Right ventricle myocardium inferior (tissue), 1 donor: ENCODE results near the gene ARHGDIB. TPM values are rescaled to one million over a fixed set of nuclear protein-coding genes. Genes with fewer than 3 reads are reported as not detected.

Experiments used
- ATAC-seq: fragments of 200-7000 bp; cut with Tn5 transposase; one replicate; pipeline ENCODE4 v1.9.1; 2020; ENCODE audit warnings: mild to moderate bottlenecking, moderate library complexity
- DNase-seq: peaks from one replicate; pipeline ENCODE4 v3.0.0; 2021; ENCODE audit errors: missing footprints
- intact Hi-C: fragments of 100-400 bp; cut with DNase I; formaldehyde crosslinking; loops from one replicate; pipeline ENCODE4 v1.11.0; 2022
- long read RNA-seq: library from polyadenylated mRNA; unstranded; transcript quantifications from one replicate; pipeline ENCODE4 v2.0.0, GENCODE V29; 2021
- total RNA-seq: library from RNA; stranded (reverse); fragmentation: NEBNext Ultra II Directional; extraction: Animal tissue kit (Norgen Biotek cat#: 25700); gene quantifications from one replicate; pipeline ENCODE4 v1.2.1, GENCODE V29; 2021
- donor health status: DM: no; HTN: yes; CAD: no; lungs with severe emphysema.

Gene ARHGDIB
- 72.1 TPM for total RNA-seq
- long read RNA-seq, transcript ARHGDIB-201 (6 exons, 1,256 nt) = major isoform, 15 of 15 reads
- long read RNA-seq, partial matches to known transcripts = 0 of 15 reads
- long read RNA-seq, other reads (novel, unspliced or antisense) = 0 of 15 reads

DNA sequence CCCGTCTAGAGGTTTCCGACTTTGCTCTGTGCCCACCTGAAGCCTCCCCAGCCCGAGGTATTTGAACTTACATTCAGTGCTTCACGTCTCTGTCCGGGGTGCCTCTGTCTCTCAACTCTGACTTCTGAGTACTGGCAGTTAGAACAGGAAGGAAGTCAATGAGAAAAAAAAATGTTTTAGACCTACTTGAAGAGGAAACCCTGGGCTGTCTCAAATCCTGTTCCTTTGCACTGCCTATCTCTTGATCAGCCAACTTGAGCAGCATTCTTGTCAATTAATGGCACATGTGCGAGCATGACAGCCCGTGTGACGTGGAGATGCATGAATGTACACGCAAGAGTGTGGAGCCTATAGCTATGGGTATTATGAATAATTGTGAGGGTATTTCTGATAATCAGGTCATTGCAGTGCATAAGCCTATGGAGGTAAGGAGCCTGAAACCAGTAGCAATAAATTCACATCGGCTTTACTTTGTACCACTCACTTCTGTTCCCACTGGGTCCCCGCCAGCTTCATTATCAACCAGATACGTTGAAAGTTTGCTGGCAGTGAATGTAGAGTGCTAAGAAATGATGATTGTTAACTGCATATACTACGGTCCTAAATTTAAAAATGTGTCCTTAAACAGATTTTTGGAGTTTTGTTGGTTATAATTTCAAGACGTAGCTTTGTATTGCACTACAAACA lies at the start of gene ARHGDIB:
TSS of gene ARHGDIB (minus strand) at position 136 of the 687 bp plus-strand sequence. CDS start 10,889 bp downstream, outside the sequence.
- intact Hi-C loops = loop anchor here (5.0 to 10.0 kb wide), 2 partner anchors 54 to 117 kb away; partner anchors contain the start of gene ART4
- DNase-seq (peak; percentile 73), ATAC-seq (peak; percentile 67)

DNA sequence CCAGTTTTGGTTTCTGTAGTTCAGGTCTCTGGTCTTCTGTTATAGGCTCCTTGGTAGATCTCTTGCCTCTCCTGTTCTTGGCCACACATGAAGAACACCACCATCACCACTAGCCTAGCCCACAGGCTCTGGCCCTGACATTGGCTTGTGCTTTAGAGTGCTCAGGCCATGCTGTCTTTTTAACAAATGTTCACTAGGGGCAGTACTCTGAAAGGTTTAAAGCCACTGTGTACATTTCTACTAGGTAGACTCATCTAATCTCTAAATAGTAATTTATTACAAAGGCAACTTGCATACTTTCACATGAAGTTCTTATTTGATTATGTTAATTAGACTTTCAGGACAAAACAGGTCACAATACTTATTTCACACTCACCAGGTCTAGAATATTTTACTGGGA lies 49.8 kb upstream of the ARHGDIB start:
- no peak for DNase-seq
- no peak for ATAC-seq
- intact Hi-C loops = no loop called here

DNA sequence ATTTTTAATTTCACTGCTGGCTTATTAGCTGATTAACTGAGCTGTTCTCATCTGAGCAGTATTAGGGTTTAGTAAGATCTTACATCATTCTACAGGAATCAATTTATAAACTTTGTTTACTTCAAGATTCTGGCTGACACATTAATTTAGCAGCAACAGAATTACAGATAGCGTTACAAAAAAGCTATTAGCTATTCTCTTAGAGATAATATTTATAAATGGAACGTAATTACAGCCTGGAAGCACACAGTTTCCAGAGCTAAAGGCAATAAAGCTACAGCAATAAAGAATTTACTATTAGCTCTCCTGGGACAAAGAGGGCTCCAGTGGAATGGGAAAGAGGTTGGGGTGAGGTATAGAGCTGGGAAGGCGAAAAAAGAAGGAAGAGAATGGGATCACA lies 46.1 kb upstream of the ARHGDIB start:
- DNase-seq (no peak), ATAC-seq (no peak)
- intact Hi-C loops = no loop called here

DNA sequence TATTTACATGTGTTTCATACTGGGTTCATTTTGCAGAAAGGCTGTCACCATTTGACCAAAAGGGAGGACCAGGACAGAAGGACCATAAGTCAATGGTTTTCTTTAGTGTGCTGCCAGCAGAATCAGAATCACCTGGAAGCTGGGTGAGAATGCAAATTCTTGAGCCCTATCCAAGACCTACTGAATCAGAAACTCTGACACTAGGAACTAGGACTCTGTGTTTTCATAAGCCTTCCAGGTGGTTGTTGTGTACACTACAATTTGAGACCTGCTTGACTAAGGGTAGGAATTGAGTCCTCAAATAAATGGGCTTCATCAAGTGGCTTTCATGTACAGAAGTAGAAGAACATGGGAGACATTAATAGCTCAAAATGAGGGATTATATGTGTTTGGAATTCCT lies 43.7 kb upstream of the ARHGDIB start:
- intact Hi-C loops = no loop called here
- ATAC-seq = no peak

DNA sequence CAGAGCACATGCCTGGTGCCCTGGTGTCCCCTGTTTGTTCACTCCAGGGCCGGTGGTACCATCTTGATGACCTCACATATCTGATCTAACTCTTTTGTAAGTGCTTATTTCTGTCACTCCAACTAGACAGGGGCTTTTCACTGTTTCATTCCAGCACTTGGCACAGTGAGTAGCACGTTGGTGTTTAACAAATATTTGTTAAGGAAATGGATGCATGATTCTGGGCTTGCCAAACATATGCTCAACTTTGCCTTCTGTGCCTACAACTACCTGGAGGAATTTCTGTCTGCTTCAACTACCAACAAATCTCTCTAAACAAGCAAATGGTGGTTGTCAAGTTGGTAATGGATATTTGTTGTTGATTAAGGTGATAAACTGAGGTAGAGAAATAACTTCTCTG lies 43.0 kb upstream of the ARHGDIB start:
- no peak for ATAC-seq
- intact Hi-C loops = no loop called here
- DNase-seq = no peak

More for the DNA sequence above, 43.7 kb upstream of the ARHGDIB start:
- DNase-seq = no peak

DNA sequence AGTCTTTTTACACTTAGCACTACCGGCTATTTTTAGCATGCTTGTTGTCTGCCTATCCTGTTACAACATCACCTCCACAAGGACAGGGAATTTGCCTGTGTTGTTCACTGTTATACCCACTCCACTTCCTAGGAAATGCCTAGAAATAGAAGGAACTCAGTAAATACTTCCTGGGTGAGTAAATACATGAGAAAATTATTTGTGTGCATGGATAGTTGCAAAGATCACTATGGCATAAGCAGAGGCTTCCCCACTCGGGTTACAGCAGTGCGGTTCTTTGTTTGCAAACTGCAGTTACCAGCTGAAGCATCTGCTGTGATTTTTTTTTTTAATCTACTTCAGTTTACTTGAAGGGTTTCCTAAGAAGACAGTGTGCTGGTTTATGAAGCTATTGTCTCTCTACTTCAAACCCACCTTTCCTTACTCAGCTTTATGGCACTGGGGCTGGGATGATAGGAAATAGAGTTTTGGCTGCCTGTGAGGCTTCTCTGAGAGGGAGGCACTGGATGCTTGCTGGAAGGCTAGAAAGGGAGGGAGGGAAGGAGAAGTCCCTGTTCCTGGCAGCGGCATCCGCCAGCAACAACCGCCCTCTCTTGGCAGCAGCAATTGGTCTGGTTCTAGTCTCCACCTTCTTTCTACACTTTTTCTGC lies 40.5 kb upstream of the ARHGDIB start:
- ATAC-seq = peak; percentile 86
- peak; percentile 64 for DNase-seq
- intact Hi-C loops = no loop called here

DNA sequence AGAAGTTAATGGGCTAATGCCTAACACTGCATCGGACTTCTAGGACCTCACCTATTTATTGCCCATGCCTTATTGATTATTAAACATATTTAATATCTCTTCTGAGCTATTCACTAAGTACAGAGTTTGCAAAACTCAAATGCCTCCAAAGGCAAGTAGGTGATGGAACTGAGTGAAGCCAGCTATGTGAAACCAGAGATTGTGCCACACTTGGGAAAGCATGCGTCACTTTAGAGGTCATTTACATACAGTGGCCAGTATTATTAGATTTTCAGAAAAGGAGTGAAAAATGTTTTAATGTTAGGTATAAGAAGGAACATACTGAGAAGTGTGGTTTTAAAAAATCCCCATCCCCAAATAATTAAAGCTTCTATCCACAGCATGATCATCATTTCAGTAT lies 39.2 kb upstream of the ARHGDIB start:
- intact Hi-C loops = no loop called here
- ATAC-seq = no peak
- DNase-seq = no peak

DNA sequence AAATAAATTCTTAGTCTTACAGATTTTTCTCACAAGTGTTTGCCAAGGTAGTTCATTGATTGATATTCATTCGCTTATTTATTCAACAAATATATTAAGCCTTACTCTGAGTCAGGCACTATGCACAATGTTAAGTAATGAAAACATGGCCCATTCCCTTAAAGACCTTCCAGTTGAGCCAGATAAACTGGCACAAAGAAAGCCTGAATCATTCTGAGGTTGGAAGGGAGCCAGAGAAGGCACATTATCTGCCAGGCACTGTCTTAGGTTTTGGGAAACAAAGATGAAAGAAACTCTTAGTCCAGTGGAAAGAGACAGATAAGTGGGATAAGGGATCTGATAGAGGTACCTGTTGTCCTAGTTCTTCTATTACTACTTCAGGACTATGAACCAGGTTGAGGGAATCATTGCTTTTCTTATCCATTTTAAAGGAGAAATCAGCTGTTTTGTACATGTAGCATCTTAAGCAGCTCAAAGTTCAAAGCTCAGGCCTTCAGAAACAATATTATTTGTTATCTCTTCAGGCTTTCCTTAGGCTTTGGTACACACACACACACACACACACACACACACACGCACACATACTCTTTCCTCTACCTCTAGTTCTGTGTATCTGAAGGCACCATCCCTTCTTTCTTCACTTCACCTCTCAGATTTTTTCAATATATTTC lies 38.4 kb upstream of the ARHGDIB start:
- no peak for DNase-seq
- ATAC-seq = no peak
- intact Hi-C loops = loop anchor here (5.0 to 10.0 kb wide), 3 partner anchors 222 to 375 kb away; partner anchors contain the start of gene RERG

DNA sequence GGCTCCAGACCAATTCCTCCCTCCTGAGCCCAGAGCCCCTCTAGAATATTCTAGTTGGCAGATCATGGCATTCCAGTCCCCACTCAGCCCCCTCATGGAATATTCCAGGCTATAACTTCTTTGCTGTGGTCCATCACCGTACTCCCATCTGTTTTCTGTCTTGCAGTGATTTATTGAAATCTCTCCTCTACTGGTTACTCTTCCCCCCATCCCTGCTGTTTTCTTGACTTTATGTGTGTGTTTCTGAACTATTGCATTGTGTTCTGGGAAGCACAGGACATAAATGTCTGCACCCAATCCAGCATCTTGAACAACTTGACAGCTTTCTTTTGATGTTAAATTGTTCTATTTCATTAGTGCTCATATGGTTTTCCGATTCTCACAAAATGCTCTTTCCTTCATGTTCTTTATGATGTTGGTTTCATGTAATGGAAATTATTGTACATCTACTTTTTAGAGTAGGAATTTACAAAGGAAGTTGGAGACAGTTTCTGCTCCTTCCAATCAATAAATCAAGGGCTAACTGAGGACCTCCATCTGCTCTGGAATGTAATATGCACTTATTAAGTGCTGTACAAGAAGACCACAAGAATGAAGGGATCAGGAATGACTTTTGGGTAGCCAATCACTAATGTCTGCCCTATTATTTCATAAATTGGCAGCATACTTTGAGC lies 37.8 kb upstream of the ARHGDIB start:
- intact Hi-C loops = loop anchor here (5.0 to 10.0 kb wide), 3 partner anchors 223 to 374 kb away; partner anchors contain the start of gene RERG
- DNase-seq (no peak), ATAC-seq (no peak)

DNA sequence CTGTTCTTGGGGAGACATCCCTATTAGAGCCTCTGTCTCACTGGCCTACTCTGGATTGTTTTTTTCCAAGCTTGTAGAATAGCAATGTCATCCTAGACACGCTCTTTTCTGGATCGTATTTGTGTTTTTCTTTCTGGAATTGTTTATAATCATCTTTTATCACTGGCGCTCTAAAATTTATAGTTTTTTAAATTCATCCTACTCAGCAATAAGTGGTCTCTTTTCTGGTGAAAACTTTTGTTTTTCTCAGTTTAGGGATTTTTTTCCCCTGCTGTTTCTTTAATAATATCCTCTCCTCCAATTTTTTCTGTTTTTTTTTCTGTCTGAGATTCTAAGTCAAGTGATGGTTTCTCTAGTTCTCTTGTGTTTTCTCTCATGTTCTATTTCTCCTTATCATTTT lies 36.6 kb upstream of the ARHGDIB start:
- no peak for ATAC-seq

DNA sequence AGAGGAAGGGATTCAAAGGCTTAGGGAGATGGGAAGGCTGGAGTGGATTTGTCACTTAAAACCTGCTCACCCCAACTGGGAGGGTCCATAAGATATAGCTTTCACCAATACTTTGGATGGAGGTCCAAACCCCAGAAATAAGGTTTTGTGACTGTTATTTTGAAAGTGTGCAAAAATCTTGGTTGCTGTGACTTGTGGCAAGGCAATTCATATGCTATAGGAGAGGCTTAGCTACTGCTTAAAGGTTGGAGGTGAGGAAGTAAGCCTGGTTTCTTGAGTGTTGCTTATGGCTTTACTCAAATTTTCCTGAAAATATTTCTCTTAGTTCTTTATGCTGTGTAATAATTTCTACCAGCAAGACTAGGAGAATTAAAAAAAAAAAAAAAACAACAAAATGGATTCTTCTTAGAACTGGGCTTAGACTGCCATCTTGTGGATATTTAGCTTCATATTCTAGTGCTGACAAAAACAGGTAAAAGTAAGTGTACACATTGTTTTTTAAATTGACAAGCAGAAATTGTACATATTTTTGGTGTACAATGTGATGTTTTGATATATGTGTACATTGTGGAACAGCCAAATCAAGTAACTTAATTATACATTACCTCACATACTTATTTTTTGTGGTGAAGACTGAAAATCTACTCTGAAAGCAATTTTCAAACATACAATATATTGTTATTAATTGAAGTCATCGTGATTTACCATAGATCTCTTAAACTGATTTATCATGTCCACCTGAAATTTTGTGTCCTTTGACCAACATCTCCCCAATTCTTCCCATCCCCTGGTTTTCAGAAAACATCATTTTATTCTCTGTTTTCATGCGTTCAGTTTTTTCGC lies 34.4 kb upstream of the ARHGDIB start:
- ATAC-seq = peak; percentile 42
- DNase-seq = no peak
- intact Hi-C loops = loop anchor here (1.0 to 10.0 kb wide), 4 partner anchors 151 to 371 kb away; partner anchors contain the start of gene RERG

More for the DNA sequence above, 36.6 kb upstream of the ARHGDIB start:
- intact Hi-C loops = loop anchor here (5.0 to 10.0 kb wide), 3 partner anchors 224 to 373 kb away; partner anchors contain the start of gene RERG
- DNase-seq = no peak

DNA sequence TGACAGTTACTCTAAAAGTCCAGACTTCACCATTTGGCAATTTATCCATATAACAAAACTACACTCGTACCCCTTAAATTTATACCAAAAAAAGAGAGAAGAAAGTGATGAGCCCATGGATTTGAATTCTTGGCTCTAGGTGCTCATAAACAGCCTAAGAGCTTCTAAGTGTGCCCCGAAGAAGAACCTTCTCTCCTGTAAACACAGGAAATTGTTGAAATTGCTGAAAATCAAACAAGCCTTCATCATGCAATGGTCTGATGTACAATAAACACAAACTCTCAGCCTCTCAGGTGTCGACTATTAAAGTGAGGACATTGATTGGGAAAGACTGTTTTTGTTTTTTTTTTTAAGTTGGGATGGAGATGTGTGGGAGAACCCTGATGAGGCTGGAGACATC lies 33.2 kb upstream of the ARHGDIB start:
- DNase-seq = no peak
- intact Hi-C loops = loop anchor here (1.0 to 10.0 kb wide), 4 partner anchors 149 to 370 kb away; partner anchors contain the start of gene RERG
- ATAC-seq = no peak

DNA sequence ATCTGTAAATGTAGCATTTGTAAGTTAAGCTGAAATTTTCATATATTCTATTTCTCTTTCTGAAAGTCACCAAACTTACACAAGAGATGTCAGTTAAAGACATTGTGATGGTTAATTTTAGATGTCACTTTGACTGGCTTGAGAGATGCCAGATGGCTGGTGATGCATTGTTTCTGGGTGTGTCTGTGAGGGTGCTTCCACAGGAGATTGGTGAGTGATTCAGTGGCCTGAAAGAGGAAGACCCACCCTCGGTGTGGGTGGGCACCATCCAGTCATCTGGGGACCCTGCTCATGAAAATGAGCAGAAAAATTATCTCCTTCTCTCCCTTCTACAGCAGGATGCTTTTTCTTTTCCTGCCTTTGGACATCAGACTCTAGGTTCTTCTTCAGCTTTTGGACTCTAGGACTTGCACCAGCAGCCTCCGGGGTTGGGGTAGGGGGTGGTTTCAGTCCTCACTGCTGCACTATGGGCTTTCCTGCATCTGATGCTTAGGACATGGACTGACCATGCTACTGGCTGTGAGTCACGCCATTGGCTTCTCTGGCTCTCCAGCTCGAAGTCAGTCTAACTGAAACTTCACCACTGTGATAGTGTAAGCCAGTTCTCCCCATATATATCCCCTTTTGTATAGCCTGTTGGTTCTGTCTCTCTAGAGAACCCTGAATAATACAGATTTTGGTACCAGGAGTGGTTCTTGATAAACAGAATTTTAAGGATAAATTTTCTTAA lies 32.3 kb upstream of the ARHGDIB start:
- intact Hi-C loops = loop anchor here (10.0 kb wide), 1 partner anchor 369 kb away; no protein-coding TSS in a partner anchor
- no peak for DNase-seq
- no peak for ATAC-seq

DNA sequence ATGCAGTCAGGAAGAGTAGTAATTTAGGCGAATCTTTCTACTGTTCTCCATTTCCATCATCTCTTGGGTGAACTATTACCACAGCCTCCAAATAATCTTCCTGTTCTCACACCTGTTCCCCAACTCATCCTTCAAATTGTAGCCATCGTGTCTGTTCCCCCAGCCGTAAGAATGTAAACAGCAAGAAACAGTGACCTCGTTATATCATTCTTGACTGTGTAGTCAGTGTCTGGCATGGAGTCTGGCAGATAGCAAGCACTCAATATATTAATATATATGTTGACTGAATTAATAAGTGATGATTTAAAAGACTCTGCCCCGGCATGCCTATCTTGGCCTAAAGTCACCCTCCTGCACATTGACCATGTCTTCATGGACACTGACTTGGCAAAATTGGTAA lies 31.7 kb upstream of the ARHGDIB start:
- intact Hi-C loops = loop anchor here (10.0 kb wide), 1 partner anchor 368 kb away; no protein-coding TSS in a partner anchor
- ATAC-seq (no peak), DNase-seq (no peak)

DNA sequence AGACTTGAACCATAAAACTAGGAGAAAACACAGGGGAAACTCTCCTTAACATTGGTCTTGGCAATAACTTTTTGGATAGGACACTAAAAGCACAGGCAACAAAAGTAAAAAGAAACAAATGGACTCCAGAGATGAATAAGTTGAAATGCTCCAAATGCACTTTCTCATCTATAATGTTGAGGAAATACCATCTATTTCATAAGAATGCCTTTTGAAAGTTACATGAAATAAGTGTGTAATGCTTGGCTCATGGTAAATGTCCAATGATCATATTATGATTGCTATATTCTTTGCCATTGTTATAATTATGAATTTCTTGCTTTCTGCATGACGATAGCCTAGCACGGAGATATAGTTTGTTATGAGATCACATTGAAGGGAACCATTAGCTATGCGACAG lies 31.3 kb upstream of the ARHGDIB start:
- no peak for DNase-seq
- ATAC-seq = no peak
- intact Hi-C loops = loop anchor here (1.0 to 10.0 kb wide), 2 partner anchors 189 to 368 kb away; partner anchors contain the start of genes C12orf60 and WBP11

DNA sequence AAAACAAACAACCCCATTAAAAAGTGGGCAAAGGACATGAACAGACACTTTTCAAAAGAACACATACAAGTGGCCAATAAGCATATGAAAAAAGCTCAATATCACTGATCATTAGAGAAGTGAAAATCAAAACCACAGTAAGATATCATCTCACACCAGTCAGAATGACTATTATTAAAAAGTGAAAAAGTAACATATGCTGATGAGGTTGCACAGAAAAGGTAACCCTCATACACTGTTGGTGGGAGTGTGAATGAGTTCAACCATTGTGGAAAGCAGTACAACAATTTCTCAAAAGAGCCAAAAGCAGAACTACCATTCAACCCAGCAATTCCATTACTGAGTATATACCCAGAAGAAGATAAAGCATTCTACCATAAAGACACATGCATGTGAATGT lies 29.7 kb upstream of the ARHGDIB start:
- DNase-seq (no peak), ATAC-seq (no peak)
- intact Hi-C loops = loop anchor here (10.0 kb wide), 1 partner anchor 366 kb away; no protein-coding TSS in a partner anchor

DNA sequence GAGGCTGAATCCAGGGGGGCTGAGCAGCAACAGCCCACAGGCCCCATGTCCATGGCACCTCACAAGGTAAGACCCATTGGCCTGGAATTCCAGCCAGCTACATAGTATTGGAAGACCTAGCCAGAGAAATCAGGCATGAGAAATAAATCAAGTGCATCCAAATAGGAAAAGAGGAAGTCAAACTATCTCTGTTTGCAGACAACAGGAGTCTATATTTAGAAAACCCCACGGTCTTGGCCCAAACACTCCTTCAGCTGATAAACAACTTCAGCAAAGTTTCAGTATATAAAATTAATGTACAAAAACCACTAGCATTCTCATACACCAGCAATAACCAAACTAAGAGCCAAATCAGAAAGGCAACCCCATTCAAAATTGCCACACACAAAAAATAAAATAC lies 28.4 kb upstream of the ARHGDIB start:
- DNase-seq (no peak), ATAC-seq (no peak)
- intact Hi-C loops = loop anchor here (10.0 kb wide), 1 partner anchor 365 kb away; no protein-coding TSS in a partner anchor
